ENCODE measurements around the gene FCHSD2.

FCHSD2 gene

DNA sequence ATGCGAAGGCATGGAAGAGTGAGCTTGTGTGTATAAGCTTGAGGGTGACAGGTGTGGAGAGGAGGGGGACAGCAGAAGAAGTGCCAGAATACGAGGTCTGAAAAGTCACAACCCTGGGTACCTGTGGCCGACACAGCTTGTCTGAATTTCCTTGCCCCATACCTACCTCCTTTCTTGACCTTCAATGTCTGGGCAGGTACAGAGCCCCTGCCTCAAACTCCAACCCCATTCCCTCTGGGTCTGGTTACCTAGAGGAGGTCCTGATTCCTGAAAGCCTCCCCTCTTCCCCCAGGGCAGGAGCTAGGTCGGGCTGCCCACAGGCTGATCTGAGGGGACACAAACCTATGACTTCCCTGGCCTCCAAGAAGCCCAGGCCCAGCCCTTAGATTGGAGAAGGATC, 36.6 kb upstream of the FCHSD2 start:
- H3K27me3 ChIP-seq (ENCODE audit: control insufficient read depth, insufficient read depth, low read length) = peaks cover 7% of the 10 kb centered on the region
- H3K9me3 ChIP-seq (ENCODE audit: control insufficient read depth, low read length) = no peaks in the 10 kb centered on the region
- peaks cover 29% of the 10 kb centered on the region for H3K4me1 ChIP-seq (ENCODE audit: control insufficient read depth, insufficient read depth, low read length)
- no peak overlapping the region for H3K4me3 ChIP-seq (ENCODE audit: low read length)
- no peak overlapping the region for H3K9ac ChIP-seq (ENCODE audit: low read length)
- no peaks in the 10 kb centered on the region for H3K36me3 ChIP-seq (ENCODE audit: control insufficient read depth, insufficient read depth, low read length)

DNA sequence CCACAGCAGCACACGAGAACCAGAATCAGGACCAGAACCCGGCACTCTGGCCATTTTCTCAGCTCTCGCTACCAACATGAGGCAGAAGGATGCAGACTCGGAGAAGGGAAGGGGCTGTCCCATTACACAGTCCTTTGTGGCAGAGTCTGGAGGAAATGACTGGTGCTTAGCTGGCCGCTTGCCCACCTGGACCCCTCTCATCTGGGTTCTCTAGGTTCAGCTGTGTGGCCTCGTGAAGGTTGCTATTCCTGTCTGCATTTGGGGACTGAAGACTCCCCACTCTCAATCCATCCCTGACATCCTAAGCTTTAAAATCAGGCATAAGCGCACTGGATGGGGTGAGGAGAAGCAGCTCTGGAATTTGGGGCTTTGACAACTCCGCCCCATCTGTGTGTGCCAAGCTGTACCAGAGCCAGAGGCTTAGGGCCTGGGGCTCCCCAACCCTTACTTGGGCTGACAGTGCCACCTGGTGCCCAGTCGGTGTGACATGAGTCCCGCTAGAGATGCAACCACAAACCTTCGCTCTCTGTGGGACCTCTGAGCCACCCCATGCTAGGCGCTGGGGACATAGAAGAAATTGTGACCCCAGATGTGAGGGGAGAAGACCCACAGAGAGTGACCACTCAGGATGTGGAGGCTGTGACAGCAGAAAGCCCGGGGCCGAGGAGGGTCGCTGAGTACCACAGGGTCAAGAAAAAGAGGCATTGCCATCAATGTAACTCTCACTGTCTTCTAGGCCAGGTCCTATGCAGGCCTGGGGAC, 35.8 kb upstream of the FCHSD2 start:
- H3K4me1 ChIP-seq (ENCODE audit: control insufficient read depth, insufficient read depth, low read length) = peaks cover 35% of the 10 kb centered on the region
- no peaks in the 10 kb centered on the region for H3K9me3 ChIP-seq (ENCODE audit: control insufficient read depth, low read length)
- peaks cover 7% of the 10 kb centered on the region for H3K27me3 ChIP-seq (ENCODE audit: control insufficient read depth, insufficient read depth, low read length)
- no peaks in the 10 kb centered on the region for H3K36me3 ChIP-seq (ENCODE audit: control insufficient read depth, insufficient read depth, low read length)
- H3K9ac ChIP-seq (ENCODE audit: low read length) = no peak overlapping the region
- H3K4me3 ChIP-seq (ENCODE audit: low read length) = no peak overlapping the region

DNA sequence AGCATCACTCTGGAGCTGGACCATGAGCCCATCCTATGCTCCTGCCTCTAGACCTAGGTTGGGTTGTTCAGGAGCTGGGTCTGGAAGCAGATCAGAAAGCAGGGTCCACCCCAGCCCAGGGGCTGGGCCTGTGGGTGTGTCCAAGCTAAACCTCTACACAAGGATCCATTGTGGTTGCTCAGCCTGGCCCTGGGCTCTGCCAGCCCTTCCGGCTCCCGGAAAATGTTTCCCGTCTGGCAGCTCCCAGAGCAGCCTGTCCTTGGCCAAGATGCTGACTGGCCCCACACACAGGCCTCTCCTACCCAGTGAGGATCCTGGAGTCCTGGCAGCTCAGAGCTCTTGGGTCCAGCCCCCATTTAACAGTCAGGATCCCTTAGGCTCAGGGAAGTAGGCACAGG, 35.3 kb upstream of the FCHSD2 start:
- no peak overlapping the region for H3K9ac ChIP-seq (ENCODE audit: low read length)
- peaks cover 32% of the 10 kb centered on the region for H3K4me1 ChIP-seq (ENCODE audit: control insufficient read depth, insufficient read depth, low read length)
- no peaks in the 10 kb centered on the region for H3K9me3 ChIP-seq (ENCODE audit: control insufficient read depth, low read length)
- no peaks in the 10 kb centered on the region for H3K36me3 ChIP-seq (ENCODE audit: control insufficient read depth, insufficient read depth, low read length)
- H3K4me3 ChIP-seq (ENCODE audit: low read length) = no peak overlapping the region
- peaks cover 7% of the 10 kb centered on the region for H3K27me3 ChIP-seq (ENCODE audit: control insufficient read depth, insufficient read depth, low read length)

DNA sequence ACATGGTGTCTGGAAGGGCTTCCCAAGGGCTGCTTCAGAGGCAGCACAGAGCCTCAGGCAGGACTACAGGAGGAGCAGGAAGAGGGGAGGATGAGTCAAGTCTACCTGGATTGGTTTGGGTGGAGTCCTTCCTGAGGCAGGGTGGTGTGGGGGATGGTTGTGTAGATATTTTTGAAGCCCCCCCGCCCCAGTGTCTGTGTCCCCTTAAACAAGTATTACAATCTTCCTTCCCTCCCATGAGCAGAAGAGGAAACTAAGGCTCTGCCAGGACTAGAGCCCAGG, 34.7 kb upstream of the FCHSD2 start:
- H3K9me3 ChIP-seq (ENCODE audit: control insufficient read depth, low read length) = no peaks in the 10 kb centered on the region
- H3K27me3 ChIP-seq (ENCODE audit: control insufficient read depth, insufficient read depth, low read length) = peaks cover 7% of the 10 kb centered on the region
- H3K4me3 ChIP-seq (ENCODE audit: low read length) = no peak overlapping the region
- no peaks in the 10 kb centered on the region for H3K36me3 ChIP-seq (ENCODE audit: control insufficient read depth, insufficient read depth, low read length)
- H3K9ac ChIP-seq (ENCODE audit: low read length) = no peak overlapping the region
- H3K4me1 ChIP-seq (ENCODE audit: control insufficient read depth, insufficient read depth, low read length) = peaks cover 31% of the 10 kb centered on the region

DNA sequence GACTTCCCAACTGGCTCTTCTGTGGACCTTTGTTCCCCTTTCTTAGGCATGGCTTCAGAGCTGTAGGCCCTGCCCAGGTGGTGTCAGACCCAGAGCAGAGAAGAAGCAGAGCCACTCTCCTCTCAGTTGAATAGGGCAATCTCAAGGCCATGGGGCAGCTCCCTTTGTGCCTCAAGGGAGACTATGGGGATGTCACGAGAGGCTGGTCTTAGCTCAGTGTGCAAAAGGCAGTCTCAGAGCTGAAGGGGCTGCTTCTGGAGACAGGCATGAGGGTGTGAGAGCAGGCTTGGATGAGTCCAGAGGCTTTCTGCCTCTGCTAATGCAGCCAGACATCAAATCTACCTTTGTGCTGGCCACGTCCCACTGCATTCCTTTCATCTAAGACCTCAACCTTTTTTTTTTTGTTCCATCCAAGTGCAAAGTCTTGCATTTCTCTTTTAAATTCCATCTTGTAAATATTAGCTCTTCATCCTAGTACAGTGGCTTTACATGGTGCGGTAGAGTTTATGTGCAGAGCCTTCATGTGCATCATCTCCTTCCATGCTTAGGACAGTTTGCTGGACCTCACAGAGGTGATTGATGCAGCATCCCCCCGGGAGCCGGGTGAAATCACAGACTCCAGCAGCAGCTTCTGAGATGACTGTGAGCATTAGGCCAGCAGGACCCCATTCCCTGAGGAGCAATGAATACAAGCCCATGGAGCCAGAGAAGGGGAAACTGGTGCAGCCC, 34.2 kb upstream of the FCHSD2 start:
- Histone ChIP-seq H3K9me3 (ENCODE audit: control insufficient read depth, low read length) (no peaks in the 10 kb centered on the region), H3K27me3 (ENCODE audit: control insufficient read depth, insufficient read depth, low read length) (peaks cover 7% of the 10 kb centered on the region), H3K4me1 (ENCODE audit: control insufficient read depth, insufficient read depth, low read length) (peaks cover 31% of the 10 kb centered on the region), H3K9ac (ENCODE audit: low read length) (no peak overlapping the region), H3K36me3 (ENCODE audit: control insufficient read depth, insufficient read depth, low read length) (no peaks in the 10 kb centered on the region), H3K4me3 (ENCODE audit: low read length) (no peak overlapping the region)

DNA sequence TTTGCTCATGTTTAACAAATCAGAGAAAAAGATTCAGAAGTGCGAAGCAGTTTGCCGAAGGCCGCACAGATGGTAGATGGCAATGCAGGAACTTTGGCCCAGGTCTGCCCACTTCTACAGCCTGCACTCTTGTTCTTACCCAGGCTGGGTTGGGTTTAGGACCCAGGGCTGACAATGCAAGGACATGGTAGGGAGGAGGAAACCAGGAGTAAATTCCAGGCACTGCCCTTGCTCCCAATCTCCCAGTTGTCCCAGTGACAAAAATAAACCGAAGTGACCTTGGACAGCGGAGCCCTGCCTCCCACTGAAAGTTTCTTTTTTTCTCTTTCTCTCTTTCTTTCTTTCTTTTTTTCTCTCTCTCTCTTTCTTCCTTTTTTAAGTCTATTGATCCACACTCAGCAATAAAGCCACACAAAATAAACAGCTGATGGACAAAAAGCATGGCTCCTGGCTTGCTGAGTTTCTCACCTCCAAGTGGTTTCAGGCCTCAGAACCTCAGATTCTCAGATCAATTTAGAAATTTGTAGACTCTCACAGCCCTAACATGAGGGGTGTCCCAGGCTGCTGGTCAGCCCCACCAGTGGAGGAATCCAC, 33.5 kb upstream of the FCHSD2 start:
- Histone ChIP-seq H3K4me1 (ENCODE audit: control insufficient read depth, insufficient read depth, low read length) (peaks cover 31% of the 10 kb centered on the region), H3K9ac (ENCODE audit: low read length) (no peak overlapping the region), H3K27me3 (ENCODE audit: control insufficient read depth, insufficient read depth, low read length) (peaks cover 7% of the 10 kb centered on the region), H3K9me3 (ENCODE audit: control insufficient read depth, low read length) (no peaks in the 10 kb centered on the region), H3K36me3 (ENCODE audit: control insufficient read depth, insufficient read depth, low read length) (no peaks in the 10 kb centered on the region), H3K4me3 (ENCODE audit: low read length) (no peak overlapping the region)

DNA sequence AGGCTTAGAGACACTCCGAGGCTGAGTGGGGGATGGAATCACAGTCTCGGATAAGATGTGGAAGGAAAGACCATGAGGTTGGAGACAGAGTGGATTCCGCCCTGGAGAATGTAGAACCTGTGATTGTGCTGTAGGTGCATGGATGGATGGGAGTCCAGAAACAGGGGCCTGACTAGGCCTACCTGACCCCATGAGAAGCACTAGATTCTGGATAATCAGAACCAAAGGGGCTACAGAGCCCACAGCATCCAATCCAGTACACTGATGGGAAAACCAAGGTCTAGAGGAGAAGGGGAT, 32.3 kb upstream of the FCHSD2 start:
- Histone ChIP-seq H3K9ac (ENCODE audit: low read length) (no peak overlapping the region), H3K9me3 (ENCODE audit: control insufficient read depth, low read length) (no peaks in the 10 kb centered on the region), H3K4me1 (ENCODE audit: control insufficient read depth, insufficient read depth, low read length) (peaks cover 31% of the 10 kb centered on the region), H3K27me3 (ENCODE audit: control insufficient read depth, insufficient read depth, low read length) (peaks cover 7% of the 10 kb centered on the region), H3K4me3 (ENCODE audit: low read length) (no peak overlapping the region), H3K36me3 (ENCODE audit: control insufficient read depth, insufficient read depth, low read length) (no peaks in the 10 kb centered on the region)

DNA sequence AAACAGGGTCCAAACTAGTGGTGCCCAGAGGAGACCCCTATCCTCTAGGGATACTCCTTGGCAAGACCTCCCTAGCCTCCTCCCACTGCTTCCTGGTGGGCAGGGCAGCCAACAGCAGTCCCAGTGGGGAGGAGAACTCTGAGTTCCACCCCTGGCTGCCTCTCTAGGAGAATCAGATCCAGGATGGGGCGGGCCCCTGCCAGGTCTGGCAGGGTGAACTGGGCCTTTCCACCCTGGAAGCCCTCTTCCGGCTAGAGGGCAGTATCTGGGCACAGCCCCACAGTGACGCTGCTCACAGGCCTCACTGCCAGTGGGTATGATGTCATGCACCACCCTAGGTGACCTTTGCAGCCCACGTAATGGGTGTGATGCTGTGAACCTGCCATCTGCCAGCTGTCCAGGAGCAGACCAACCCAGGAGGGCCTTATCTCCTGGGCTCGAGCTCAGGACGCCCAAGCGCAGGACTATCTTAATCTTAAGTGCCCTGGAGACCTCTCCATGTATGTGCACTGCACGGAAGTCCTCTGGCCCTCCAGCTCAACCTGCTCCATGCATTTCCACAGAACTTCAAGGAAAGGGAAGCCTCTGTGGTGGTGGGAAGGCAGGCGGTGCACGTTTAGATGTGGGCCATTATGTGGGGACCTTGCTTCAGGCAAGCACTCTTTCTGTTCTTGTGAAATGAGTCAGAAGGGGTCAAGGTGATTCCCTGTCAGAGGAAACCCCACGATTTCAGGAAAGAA, 31.8 kb upstream of the FCHSD2 start:
- H3K4me1 ChIP-seq (ENCODE audit: control insufficient read depth, insufficient read depth, low read length) = peaks cover 31% of the 10 kb centered on the region

DNA sequence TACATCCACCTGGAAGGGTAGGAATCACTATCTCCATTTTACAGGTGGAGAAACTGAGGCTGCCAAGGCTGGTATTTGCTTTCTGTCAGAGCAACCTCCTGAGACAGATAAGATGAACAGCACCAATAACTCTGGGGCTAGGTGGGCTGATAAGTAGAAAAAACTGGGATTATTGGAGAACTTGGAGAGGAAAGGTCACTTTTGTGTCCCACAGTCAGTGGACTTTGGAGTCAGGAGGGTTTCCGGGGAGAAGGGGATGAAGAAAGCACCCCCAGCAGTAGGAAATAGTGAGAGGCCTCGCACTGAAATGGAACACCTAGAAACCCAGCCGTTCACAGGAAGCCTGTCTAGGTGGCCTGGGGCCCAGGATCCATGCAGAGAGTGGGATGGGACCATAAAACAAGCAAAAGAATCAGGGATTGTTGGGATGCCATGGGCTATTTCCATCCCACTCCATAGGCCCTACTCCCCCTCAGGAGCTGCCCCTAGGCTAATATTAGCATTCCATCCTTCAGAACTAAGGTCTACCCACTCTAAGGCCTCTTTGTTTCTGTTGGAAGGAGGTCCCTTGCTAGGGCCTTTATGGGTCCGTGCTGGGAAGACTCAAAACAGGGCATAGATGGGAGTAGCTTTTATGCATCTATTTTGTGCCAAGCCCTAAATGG, 31.0 kb upstream of the FCHSD2 start:
- no peaks in the 10 kb centered on the region for H3K9me3 ChIP-seq (ENCODE audit: control insufficient read depth, low read length)
- H3K4me1 ChIP-seq (ENCODE audit: control insufficient read depth, insufficient read depth, low read length) = peaks cover 29% of the 10 kb centered on the region
- no peak overlapping the region for H3K9ac ChIP-seq (ENCODE audit: low read length)

More for the DNA sequence above, 31.8 kb upstream of the FCHSD2 start:
- Histone ChIP-seq H3K9ac (ENCODE audit: low read length) (no peak overlapping the region), H3K4me3 (ENCODE audit: low read length) (no peak overlapping the region), H3K27me3 (ENCODE audit: control insufficient read depth, insufficient read depth, low read length) (peaks cover 6% of the 10 kb centered on the region), H3K36me3 (ENCODE audit: control insufficient read depth, insufficient read depth, low read length) (no peaks in the 10 kb centered on the region), H3K9me3 (ENCODE audit: control insufficient read depth, low read length) (no peaks in the 10 kb centered on the region)

DNA sequence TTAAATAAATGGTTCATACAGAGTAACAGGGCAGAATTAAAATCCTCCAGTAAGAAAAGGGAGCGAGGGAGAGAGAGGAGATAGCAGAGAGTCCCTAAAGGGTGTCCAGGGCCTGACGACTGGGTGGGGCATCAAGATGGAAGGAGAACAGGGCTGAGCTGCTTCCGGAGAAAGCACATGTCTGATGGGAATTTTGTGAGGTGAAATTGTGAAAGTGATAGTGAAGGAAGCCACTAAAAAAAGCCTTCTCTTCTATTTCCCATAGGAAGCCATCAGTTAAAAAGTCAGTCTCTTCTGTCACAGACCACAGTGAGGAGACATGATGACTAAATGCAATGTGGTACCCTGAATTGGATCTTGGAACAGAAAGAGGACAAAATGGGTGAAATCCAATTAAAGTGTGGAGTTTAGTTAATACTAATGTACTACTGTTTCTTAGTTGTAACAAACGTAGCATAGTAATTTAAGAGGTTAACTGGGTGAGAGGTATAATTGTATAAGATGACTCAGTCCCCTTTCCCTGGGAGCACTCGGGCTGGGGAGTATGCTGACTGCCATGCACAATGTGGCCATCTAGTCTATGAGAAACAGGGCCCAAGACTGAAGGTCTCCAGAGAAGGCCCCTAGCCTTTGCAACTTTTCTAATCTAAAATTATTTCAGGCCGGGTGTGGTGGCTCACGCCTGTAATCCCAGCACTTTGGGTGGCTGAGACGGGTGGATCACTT, 29.5 kb upstream of the FCHSD2 start:
- Histone ChIP-seq H3K27me3 (ENCODE audit: control insufficient read depth, insufficient read depth, low read length) (no peaks in the 10 kb centered on the region), H3K36me3 (ENCODE audit: control insufficient read depth, insufficient read depth, low read length) (no peaks in the 10 kb centered on the region), H3K9me3 (ENCODE audit: control insufficient read depth, low read length) (no peaks in the 10 kb centered on the region), H3K4me3 (ENCODE audit: low read length) (no peak overlapping the region), H3K9ac (ENCODE audit: low read length) (no peak overlapping the region), H3K4me1 (ENCODE audit: control insufficient read depth, insufficient read depth, low read length) (peaks cover 18% of the 10 kb centered on the region)

More for the DNA sequence above, 31.0 kb upstream of the FCHSD2 start:
- H3K4me3 ChIP-seq (ENCODE audit: low read length) = no peak overlapping the region
- H3K27me3 ChIP-seq (ENCODE audit: control insufficient read depth, insufficient read depth, low read length) = no peaks in the 10 kb centered on the region
- no peaks in the 10 kb centered on the region for H3K36me3 ChIP-seq (ENCODE audit: control insufficient read depth, insufficient read depth, low read length)

DNA sequence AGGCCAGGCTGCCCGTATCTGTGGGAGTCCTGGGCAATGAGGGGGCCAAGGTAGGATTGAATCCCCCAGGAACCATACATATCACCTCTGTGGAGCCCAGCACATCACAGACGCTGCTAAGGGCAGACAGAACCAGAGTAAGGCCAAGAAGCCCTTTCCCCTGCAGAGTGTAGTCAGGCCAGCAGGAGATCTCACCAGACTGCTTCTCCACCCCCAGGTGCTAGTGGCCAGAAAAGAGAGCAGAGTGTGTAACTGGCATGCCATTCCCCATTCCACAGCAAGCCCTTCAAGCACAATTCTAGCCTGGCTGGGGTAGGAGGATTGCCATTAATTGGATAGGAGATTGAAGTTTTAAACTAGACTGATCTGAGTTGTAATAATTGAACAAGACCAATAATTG, 28.0 kb upstream of the FCHSD2 start:
- Histone ChIP-seq H3K4me1 (ENCODE audit: control insufficient read depth, insufficient read depth, low read length) (peaks cover 8% of the 10 kb centered on the region), H3K27me3 (ENCODE audit: control insufficient read depth, insufficient read depth, low read length) (no peaks in the 10 kb centered on the region), H3K9ac (ENCODE audit: low read length) (no peak overlapping the region)

More for the DNA sequence above, 28.0 kb upstream of the FCHSD2 start:
- no peaks in the 10 kb centered on the region for H3K36me3 ChIP-seq (ENCODE audit: control insufficient read depth, insufficient read depth, low read length)
- H3K9me3 ChIP-seq (ENCODE audit: control insufficient read depth, low read length) = no peaks in the 10 kb centered on the region
- H3K4me3 ChIP-seq (ENCODE audit: low read length) = no peak overlapping the region
